HepG2 (cell line): ENCODE measurements around the gene CBFA2T2. TPM values are rescaled to one million over a fixed set of nuclear protein-coding genes. Genes with fewer than 3 reads are reported as not detected.

Experiments used
- FIP1L1 ChIP-seq: fragments of 200-400 bp; formaldehyde crosslinking; IDR thresholded peaks from 2 replicates; pipeline ENCODE4 v1.6.1; 2018; ENCODE audit warnings: low read depth, mild to moderate bottlenecking, low read length, moderate library complexity, borderline replicate concordance; ENCODE audit not compliant: insufficient read depth
- HMGA1 ChIP-seq: sonication (generic); formaldehyde crosslinking; conservative IDR thresholded peaks from 2 replicates; pipeline ENCODE4 v1.4.0; 2020; ENCODE audit warnings: missing genetic modification reagents
- PAWR ChIP-seq: sonication (generic); formaldehyde crosslinking; IDR thresholded peaks from 2 replicates; pipeline ENCODE4 v1.4.0; 2020; ENCODE audit warnings: missing genetic modification reagents, mild to moderate bottlenecking, borderline replicate concordance
- PTBP1 ChIP-seq: fragments of 200-400 bp; formaldehyde crosslinking; IDR thresholded peaks from 2 replicates; pipeline ENCODE4 v1.6.1; 2018; ENCODE audit warnings: low read length, low read depth; ENCODE audit not compliant: poor library complexity, severe bottlenecking
- SIN3B ChIP-seq: fragments of 150-350 bp; IDR thresholded peaks from 2 replicates; pipeline ENCODE4 v1.6.1; 2014; ENCODE audit warnings: low read length
- SP140L ChIP-seq: sonication (generic); formaldehyde crosslinking; IDR thresholded peaks from 2 replicates; pipeline ENCODE4 v1.4.0; 2020; ENCODE audit warnings: missing genetic modification reagents, borderline replicate concordance
- TP53 ChIP-seq: sonication (generic); formaldehyde crosslinking; conservative IDR thresholded peaks from 2 replicates; pipeline ENCODE4 v1.4.0; 2020; ENCODE audit warnings: missing genetic modification reagents
- TRIM24 ChIP-seq: sonication (generic); formaldehyde crosslinking; IDR thresholded peaks from 2 replicates; pipeline ENCODE4 v1.8.0; 2022; ENCODE audit warnings: mild to moderate bottlenecking, missing genetic modification reagents
- ZNF230 ChIP-seq: sonication (generic); formaldehyde crosslinking; IDR thresholded peaks from 2 replicates; pipeline ENCODE4 v1.4.0; 2020; ENCODE audit warnings: mild to moderate bottlenecking, missing genetic modification reagents
- ZNF33A ChIP-seq: sonication (generic); formaldehyde crosslinking; IDR thresholded peaks from 2 replicates; pipeline ENCODE4 v1.5.1; 2020; ENCODE audit warnings: missing genetic modification reagents, mild to moderate bottlenecking, moderate library complexity, borderline replicate concordance
- ZNF446 ChIP-seq: sonication (generic); formaldehyde crosslinking; IDR thresholded peaks from 2 replicates; pipeline ENCODE4 v1.5.0; 2020; ENCODE audit warnings: mild to moderate bottlenecking, missing genetic modification reagents
- ZNF775 ChIP-seq: sonication (generic); formaldehyde crosslinking; IDR thresholded peaks from 2 replicates; pipeline ENCODE4 v1.4.0; 2020; ENCODE audit warnings: missing genetic modification reagents, mild to moderate bottlenecking, moderate library complexity, borderline replicate concordance
- ZSCAN29 ChIP-seq: sonication (generic); formaldehyde crosslinking; conservative IDR thresholded peaks from 2 replicates; pipeline ENCODE4 v1.4.0; 2020; ENCODE audit warnings: mild to moderate bottlenecking, missing genetic modification reagents
- polyA plus RNA-seq, 8 experiments: library from polyadenylated mRNA; depleted of rRNA in 3 of 8; stranded (reverse) in 7 of 8; unstranded in 1 of 8; fragments of >200 nt; fragmentation: Illumina TruSeq in 4 of 8; extraction: Trizol in 4 of 8; gene quantifications; 2 replicates each; pipeline versions ENCODE4 v1.2.1 to v1.2.3, GENCODE V29; 2011 to 2016; ENCODE audit warnings: low read depth in 4 of 8, missing spikeins in 1 of 8, mixed read lengths in 1 of 8; ENCODE audit not compliant: insufficient read depth in 1 of 8
- total RNA-seq, 5 experiments: library from RNA; depleted of rRNA; stranded (reverse); fragments of >200 nt; fragmentation: Illumina TruSeq; extraction: Trizol; gene quantifications; 2 replicates each; pipeline ENCODE4 v1.2.3, GENCODE V29; 2016; ENCODE audit warnings: low read depth in 1 of 5
- TF ChIP-seq, protein P1 (sequence below): sonication (generic); formaldehyde crosslinking; IDR thresholded peaks from 2 replicates; pipeline ENCODE4 v1.4.0; 2020; ENCODE audit warnings: low read depth, missing genetic modification reagents
- TF ChIP-seq, protein P2 (sequence below): sonication (generic); formaldehyde crosslinking; IDR thresholded peaks from 2 replicates; pipeline ENCODE4 v1.4.0; 2020; ENCODE audit warnings: mild to moderate bottlenecking, missing genetic modification reagents
- TF ChIP-seq, protein P3 (sequence below): sonication (generic); formaldehyde crosslinking; IDR thresholded peaks from 2 replicates; pipeline ENCODE4 v1.4.0; 2020; ENCODE audit warnings: missing genetic modification reagents
- TF ChIP-seq, protein P4 (sequence below): sonication (generic); formaldehyde crosslinking; IDR thresholded peaks from 2 replicates; pipeline ENCODE4 v1.5.0; 2020; ENCODE audit warnings: missing genetic modification reagents, mild to moderate bottlenecking, borderline replicate concordance
- TF ChIP-seq, protein P5 (sequence below): sonication (generic); formaldehyde crosslinking; IDR thresholded peaks from 2 replicates; pipeline ENCODE4 v1.8.0; 2022; ENCODE audit warnings: mild to moderate bottlenecking, missing genetic modification reagents, borderline replicate concordance
- TF ChIP-seq, protein P6 (sequence below): sonication (generic); formaldehyde crosslinking; IDR thresholded peaks from 2 replicates; pipeline ENCODE4 v1.5.1; 2020; ENCODE audit warnings: missing genetic modification reagents, mild to moderate bottlenecking, borderline replicate concordance

The CBFA2T2 gene
- total and polyA plus RNA-seq, 2 of the 13 experiments (the other 11 are each of a cell fraction or from before 2014, with no cell fraction given): 6.3 to 21.2 TPM

DNA sequence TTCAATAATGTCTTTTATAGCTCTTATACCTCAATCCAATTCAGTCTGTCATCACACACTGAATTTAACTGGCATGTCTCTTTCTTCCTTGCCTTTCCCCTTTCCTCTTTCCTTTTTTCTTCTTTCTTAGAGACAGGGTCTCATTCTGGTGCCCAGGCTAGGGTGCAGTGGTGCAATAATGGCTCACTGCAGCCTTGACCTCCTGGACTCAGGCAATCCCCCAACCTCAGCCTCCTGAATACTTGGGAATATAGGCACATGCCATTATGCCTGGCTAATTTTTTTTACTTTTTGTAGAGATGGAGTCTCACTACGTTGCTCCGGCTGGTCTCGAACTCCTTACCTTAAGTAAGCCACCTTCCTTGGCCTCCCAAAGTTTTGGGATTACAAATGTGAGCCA lies 65.9 kb downstream of the CBFA2T2 start (continued):
- TF ChIP-seq, protein P1, sequence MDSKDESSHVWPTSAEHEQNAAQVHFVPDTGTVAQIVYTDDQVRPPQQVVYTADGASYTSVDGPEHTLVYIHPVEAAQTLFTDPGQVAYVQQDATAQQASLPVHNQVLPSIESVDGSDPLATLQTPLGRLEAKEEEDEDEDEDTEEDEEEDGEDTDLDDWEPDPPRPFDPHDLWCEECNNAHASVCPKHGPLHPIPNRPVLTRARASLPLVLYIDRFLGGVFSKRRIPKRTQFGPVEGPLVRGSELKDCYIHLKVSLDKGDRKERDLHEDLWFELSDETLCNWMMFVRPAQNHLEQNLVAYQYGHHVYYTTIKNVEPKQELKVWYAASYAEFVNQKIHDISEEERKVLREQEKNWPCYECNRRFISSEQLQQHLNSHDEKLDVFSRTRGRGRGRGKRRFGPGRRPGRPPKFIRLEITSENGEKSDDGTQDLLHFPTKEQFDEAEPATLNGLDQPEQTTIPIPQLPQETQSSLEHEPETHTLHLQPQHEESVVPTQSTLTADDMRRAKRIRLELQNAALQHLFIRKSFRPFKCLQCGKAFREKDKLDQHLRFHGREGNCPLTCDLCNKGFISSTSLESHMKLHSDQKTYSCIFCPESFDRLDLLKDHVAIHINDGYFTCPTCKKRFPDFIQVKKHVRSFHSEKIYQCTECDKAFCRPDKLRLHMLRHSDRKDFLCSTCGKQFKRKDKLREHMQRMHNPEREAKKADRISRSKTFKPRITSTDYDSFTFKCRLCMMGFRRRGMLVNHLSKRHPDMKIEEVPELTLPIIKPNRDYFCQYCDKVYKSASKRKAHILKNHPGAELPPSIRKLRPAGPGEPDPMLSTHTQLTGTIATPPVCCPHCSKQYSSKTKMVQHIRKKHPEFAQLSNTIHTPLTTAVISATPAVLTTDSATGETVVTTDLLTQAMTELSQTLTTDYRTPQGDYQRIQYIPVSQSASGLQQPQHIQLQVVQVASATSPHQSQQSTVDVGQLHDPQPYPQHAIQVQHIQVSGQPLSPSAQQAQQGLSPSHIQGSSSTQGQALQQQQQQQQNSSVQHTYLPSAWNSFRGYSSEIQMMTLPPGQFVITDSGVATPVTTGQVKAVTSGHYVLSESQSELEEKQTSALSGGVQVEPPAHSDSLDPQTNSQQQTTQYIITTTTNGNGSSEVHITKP (CRISPR knock-in tag): no peak
- TF ChIP-seq, protein P2, sequence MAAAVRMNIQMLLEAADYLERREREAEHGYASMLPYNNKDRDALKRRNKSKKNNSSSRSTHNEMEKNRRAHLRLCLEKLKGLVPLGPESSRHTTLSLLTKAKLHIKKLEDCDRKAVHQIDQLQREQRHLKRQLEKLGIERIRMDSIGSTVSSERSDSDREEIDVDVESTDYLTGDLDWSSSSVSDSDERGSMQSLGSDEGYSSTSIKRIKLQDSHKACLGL (CRISPR knock-in tag): no peak
- TF ChIP-seq ZNF33A (CRISPR knock-in tag): no peak
- TF ChIP-seq ZNF775: no peak
- TF ChIP-seq ZNF446: no peak
- no peak for TF ChIP-seq TRIM24 (CRISPR knock-in tag)
- no peak for TF ChIP-seq SIN3B
- TF ChIP-seq, protein P3, sequence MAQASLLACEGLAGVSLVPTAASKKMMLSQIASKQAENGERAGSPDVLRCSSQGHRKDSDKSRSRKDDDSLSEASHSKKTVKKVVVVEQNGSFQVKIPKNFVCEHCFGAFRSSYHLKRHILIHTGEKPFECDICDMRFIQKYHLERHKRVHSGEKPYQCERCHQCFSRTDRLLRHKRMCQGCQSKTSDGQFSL (CRISPR knock-in tag): no peak
- TF ChIP-seq, protein P4, sequence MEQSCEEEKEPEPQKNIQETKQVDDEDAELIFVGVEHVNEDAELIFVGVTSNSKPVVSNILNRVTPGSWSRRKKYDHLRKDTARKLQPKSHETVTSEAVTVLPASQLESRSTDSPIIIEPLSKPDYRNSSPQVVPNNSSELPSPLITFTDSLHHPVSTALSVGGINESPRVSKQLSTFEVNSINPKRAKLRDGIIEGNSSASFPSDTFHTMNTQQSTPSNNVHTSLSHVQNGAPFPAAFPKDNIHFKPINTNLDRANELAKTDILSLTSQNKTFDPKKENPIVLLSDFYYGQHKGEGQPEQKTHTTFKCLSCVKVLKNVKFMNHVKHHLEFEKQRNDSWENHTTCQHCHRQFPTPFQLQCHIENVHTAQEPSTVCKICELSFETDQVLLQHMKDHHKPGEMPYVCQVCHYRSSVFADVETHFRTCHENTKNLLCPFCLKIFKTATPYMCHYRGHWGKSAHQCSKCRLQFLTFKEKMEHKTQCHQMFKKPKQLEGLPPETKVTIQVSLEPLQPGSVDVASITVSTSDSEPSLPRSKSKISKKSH (CRISPR knock-in tag): no peak
- TF ChIP-seq HMGA1 (CRISPR knock-in tag): no peak
- TF ChIP-seq PAWR (CRISPR knock-in tag): no peak
- TF ChIP-seq FIP1L1: no peak
- TF ChIP-seq ZSCAN29 (CRISPR knock-in tag): no peak
- 0 out of 2 replicates have a peak, but pooled peaks have one; percentile 23 for TF ChIP-seq TP53 (CRISPR knock-in tag)
- no peak for TF ChIP-seq ZNF230
- TF ChIP-seq, protein P5, sequence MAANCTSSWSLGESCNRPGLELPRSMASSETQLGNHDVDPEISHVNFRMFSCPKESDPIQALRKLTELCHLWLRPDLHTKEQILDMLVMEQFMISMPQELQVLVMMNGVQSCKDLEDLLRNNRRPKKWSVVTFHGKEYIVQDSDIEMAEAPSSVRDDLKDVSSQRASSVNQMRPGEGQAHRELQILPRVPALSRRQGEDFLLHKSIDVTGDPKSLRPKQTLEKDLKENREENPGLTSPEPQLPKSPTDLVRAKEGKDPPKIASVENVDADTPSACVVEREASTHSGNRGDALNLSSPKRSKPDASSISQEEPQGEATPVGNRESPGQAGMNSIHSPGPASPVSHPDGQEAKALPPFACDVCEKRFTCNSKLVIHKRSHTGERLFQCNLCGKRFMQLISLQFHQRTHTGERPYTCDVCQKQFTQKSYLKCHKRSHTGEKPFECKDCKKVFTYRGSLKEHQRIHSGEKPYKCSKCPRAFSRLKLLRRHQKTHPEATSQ (CRISPR knock-in tag): no peak
- TF ChIP-seq SP140L: no peak
- no peak for TF ChIP-seq PTBP1
- TF ChIP-seq, protein P6, sequence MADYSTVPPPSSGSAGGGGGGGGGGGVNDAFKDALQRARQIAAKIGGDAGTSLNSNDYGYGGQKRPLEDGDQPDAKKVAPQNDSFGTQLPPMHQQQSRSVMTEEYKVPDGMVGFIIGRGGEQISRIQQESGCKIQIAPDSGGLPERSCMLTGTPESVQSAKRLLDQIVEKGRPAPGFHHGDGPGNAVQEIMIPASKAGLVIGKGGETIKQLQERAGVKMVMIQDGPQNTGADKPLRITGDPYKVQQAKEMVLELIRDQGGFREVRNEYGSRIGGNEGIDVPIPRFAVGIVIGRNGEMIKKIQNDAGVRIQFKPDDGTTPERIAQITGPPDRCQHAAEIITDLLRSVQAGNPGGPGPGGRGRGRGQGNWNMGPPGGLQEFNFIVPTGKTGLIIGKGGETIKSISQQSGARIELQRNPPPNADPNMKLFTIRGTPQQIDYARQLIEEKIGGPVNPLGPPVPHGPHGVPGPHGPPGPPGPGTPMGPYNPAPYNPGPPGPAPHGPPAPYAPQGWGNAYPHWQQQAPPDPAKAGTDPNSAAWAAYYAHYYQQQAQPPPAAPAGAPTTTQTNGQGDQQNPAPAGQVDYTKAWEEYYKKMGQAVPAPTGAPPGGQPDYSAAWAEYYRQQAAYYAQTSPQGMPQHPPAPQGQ: no peak
